Heart right ventricle (tissue), 16 donors: ENCODE measurements around the gene YKT6. TPM values are rescaled to one million over a fixed set of nuclear protein-coding genes. Genes with fewer than 3 reads are reported as not detected.

Experiments
- ATAC-seq, 8 donors: fragments of 200-7000 bp; cut with Tn5 transposase; one replicate each; pipeline ENCODE4 v1.9.1; 2020; ENCODE audit warnings: mild to moderate bottlenecking in 8 of 8, moderate library complexity in 8 of 8, moderate number of reproducible peaks in 1 of 8
- DNase-seq, 2 donors: peaks; one replicate each; pipeline ENCODE4 v3.0.0-alpha.2; 2020
- H3K27ac ChIP-seq, 10 donors: fragments of 200-600 bp; sonication (generic) in 2 of 10; one replicate each; pipeline versions ENCODE4 v1.5.0 to v1.8.0; 2020 to 2022; ENCODE audit warnings: mild to moderate bottlenecking in 3 of 10
- H3K27me3 ChIP-seq, 7 donors: fragments of 200-600 bp; one replicate each; pipeline ENCODE4 v1.8.0; 2021 to 2022; ENCODE audit warnings: mild to moderate bottlenecking in 2 of 7
- H3K36me3 ChIP-seq, 9 donors: fragments of 200-600 bp; sonication (generic) in 1 of 9; one replicate each; pipeline versions ENCODE4 v1.5.0 to v1.8.0; 2020 to 2022; ENCODE audit warnings: mild to moderate bottlenecking in 2 of 9
- H3K4me1 ChIP-seq, 9 donors: fragments of 200-600 bp; sonication (generic) in 1 of 9; one replicate each; pipeline versions ENCODE4 v1.5.0 to v1.8.0; 2020 to 2022; ENCODE audit warnings: mild to moderate bottlenecking in 4 of 9
- H3K4me3 ChIP-seq, 10 donors: fragments of 200-600 bp; sonication (generic) in 2 of 10; one replicate each; pipeline versions ENCODE4 v1.5.0 to v1.8.0; 2020 to 2022; ENCODE audit warnings: mild to moderate bottlenecking in 7 of 10, moderate library complexity in 2 of 10
- H3K9me3 ChIP-seq, 11 donors: fragments of 200-600 bp in 10 of 11; sonication (generic) in 2 of 11; one replicate each; pipeline versions ENCODE4 v1.5.0 to v1.8.0; 2013 to 2022; ENCODE audit warnings: mild to moderate bottlenecking in 2 of 11, control low read depth in 1 of 11, moderate library complexity in 1 of 11
- WGBS, 2 donors: extraction: QIAGEN DNeasy Blood & Tissue Kit; methylation state at CpG; one replicate each; pipeline ENCODE4 v1.1.7; 2013; ENCODE audit warnings: inconsistent platforms in 1 of 2; 5-methylcytosine and 5-hydroxymethylcytosine counted together
- intact Hi-C, 10 donors: fragments of 100-400 bp; cut with DNase I; formaldehyde crosslinking; loops; one replicate each; pipeline versions ENCODE4 v1.11.1 to v1.14.2; 2022
- polyA plus RNA-seq, 2 donors: library from polyadenylated mRNA; stranded (reverse); fragments of 200-250 nt; gene quantifications; one replicate each; pipeline ENCODE4 v1.2.3, GENCODE V29; 2013
- total RNA-seq, 10 donors: library from RNA; stranded (reverse); fragmentation: NEBNext Ultra II Directional in 3 of 10; extraction: Animal tissue kit (Norgen Biotek cat#: 25700) in 3 of 10; gene quantifications; one replicate each; pipeline versions ENCODE4 v1.2.1 to v1.2.4, GENCODE V29; 2021 to 2023
- TF ChIP-seq, protein P1 (sequence below), 9 donors: fragments of 200-600 bp; sonication (generic) in 2 of 9; IDR thresholded peaks; one replicate each; pipeline versions ENCODE4 v1.5.0 to v1.8.0; 2021 to 2022; ENCODE audit warnings: antibody characterized with exemption in 9 of 9, mild to moderate bottlenecking in 5 of 9, moderate library complexity in 1 of 9
- donor health status: Arrhythmogenic right ventricular cardiomyopathy.
- donor health status: ischemic (EF 13 %, LVEDD 7.1; RV severe dilation, severe dysfunction).
- donor health status: healthy with polysubstance abuse.
- donor health status: DM: no; HTN: yes; CAD: no.
- donor health status: DM: no; HTN: no; CAD: no.
- donor health status: ischemic (EF 25% LVEDD 6.9; RV normal size, moderate dysfunction).
- donor health status: ischemic (EF 25% LVEDD 5.7; RV mildly dilated, moderate dysfunction).
- donor health status: healthy.
- donor health status: DM: yes; HTN: yes; CAD: no.
- donor health status: Ischemic cardiomyopathy.
- donor health status: ischemic (EF 35%, LVEDD 5.7; RV mildly dilated, moderate dysfunction).
- donor health status: nonischemic (EF 11% LVEDD 7.7; RV severe dilation, severe dysfunction).
- donor health status: DM: yes; HTN: yes; CAD: no.
- donor health status: PGD.
- donor health status: ischemic (EF 29% LVEDD 5.4; RV normal size, mild dysfunction).
- donor health status: nonischemic (EF 23%, LVEDD 6.1; RV moderate dilation, normal function).

The YKT6 gene
- total and polyA plus RNA-seq, 12 donors = 27.7 to 79.6 (median 47.7) TPM

DNA sequence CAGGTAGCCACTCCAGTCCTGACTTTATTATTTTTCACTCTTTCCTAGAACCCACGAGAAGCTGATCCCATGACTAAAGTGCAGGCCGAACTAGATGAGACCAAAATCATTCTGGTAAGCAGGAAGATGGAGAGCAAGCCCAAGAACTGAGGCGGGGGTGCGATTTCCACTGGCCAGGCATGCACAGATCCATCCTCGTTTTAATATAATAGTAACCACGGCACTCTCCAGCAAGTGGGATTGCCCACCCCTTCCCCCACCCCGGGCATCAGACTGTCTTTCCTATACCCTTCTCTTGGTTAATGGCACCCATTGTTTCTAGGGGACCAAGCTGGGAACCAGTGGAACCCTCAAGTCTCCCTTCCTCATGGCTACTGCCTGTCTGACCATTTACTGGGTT, 7.3 kb downstream of the YKT6 start:
- Histone ChIP-seq H3K4me3 (no peak overlapping the region), H3K27ac (no peak overlapping the region), H3K9me3 (no peaks in the 10 kb centered on the region), H3K4me1 (peaks cover 0 to 12% (median 0%) of the 10 kb centered on the region in 9 donors), H3K36me3 (peaks cover 0 to 97% (median 73%) of the 10 kb centered on the region in 9 donors), H3K27me3 (no peaks in the 10 kb centered on the region)
- WGBS, 2 donors = 94 to 96% methylated on average over 7 of the region's 7 CpGs
- intact Hi-C loops = no loop called here
- ATAC-seq = no peak
- no peak for DNase-seq
- TF ChIP-seq, protein P1, sequence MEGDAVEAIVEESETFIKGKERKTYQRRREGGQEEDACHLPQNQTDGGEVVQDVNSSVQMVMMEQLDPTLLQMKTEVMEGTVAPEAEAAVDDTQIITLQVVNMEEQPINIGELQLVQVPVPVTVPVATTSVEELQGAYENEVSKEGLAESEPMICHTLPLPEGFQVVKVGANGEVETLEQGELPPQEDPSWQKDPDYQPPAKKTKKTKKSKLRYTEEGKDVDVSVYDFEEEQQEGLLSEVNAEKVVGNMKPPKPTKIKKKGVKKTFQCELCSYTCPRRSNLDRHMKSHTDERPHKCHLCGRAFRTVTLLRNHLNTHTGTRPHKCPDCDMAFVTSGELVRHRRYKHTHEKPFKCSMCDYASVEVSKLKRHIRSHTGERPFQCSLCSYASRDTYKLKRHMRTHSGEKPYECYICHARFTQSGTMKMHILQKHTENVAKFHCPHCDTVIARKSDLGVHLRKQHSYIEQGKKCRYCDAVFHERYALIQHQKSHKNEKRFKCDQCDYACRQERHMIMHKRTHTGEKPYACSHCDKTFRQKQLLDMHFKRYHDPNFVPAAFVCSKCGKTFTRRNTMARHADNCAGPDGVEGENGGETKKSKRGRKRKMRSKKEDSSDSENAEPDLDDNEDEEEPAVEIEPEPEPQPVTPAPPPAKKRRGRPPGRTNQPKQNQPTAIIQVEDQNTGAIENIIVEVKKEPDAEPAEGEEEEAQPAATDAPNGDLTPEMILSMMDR (IDR thresholded peaks at IDR 0.05) = no peak

DNA sequence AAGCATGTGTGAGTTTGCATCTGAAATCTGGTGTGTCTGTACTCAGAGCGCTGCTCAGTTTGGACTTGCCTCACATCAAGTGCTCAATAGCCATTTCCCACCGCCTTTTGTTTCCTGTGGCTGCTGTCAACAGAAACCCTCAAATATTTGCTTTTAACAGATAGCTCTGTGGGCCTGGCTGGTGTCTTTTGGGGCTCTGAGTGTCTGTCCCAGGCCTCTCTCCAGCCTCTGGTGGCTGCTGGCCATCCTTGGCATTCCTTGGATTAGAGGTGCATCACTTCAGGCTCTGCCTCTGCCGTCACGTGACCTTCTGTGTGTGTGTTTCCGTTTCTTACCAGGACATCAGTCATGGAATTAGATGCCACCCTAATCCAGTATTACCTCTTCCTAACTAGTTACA, 9.3 kb downstream of the YKT6 start:
- ATAC-seq = no peak
- no peaks in the 10 kb centered on the region for H3K9me3 ChIP-seq
- DNase-seq = no peak
- peaks cover 0 to 5% (median 0%) of the 10 kb centered on the region in 9 donors for H3K4me1 ChIP-seq
- peaks cover 0 to 94% (median 66%) of the 10 kb centered on the region in 9 donors for H3K36me3 ChIP-seq
- 87% methylated on average over 5 of the region's 5 CpGs for WGBS, 2 donors
- TF ChIP-seq, protein P1 (IDR thresholded peaks at IDR 0.05) = no peak
- intact Hi-C loops = no loop called here
- H3K27ac ChIP-seq = no peak overlapping the region
- H3K4me3 ChIP-seq = no peak overlapping the region
- no peaks in the 10 kb centered on the region for H3K27me3 ChIP-seq

- no peak for DNase-seq
Measured at GRCh38 chr7:44211126-44211675, 10.4 kb downstream of the YKT6 start.

DNA sequence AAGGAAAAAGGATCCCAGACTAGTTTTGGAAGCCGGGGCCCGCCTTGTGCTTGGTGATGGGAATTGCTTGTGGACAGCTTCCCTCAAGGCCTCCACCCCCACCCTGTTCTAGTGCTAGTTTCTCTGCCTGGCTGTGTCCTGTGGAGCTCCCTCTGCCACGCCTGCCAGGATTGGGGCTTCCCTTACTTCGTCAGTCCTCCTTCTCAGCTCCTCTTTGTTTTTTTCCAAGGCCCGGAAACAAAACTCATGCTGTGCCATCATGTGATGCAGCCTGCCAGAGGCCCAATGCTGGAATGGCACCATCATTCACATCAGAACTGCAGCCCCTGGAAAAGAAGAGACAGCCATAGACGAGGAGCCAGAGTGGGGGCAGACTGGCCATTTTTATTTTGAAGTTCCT, 11.2 kb downstream of the YKT6 start:
- intact Hi-C loops = no loop called here
- DNase-seq (no peak), ATAC-seq (no peak)
- H3K27ac ChIP-seq = no peak overlapping the region
- H3K4me1 ChIP-seq = peaks cover 0 to 5% (median 0%) of the 10 kb centered on the region in 9 donors
- H3K9me3 ChIP-seq = no peaks in the 10 kb centered on the region
- no peak overlapping the region for H3K4me3 ChIP-seq
- 83% methylated on average over 6 of the region's 6 CpGs for WGBS, 2 donors
- peaks cover 0 to 75% (median 49%) of the 10 kb centered on the region in 9 donors for H3K36me3 ChIP-seq
- TF ChIP-seq, protein P1 (IDR thresholded peaks at IDR 0.05) = no peak
- H3K27me3 ChIP-seq = no peaks in the 10 kb centered on the region

More at GRCh38 chr7:44211126-44211675, 10.4 kb downstream of the YKT6 start:
- WGBS, 2 donors = 90 to 92% methylated on average over 10 of the region's 10 CpGs
- no peak for ATAC-seq
- Histone ChIP-seq H3K4me1 (peaks cover 0 to 5% (median 0%) of the 10 kb centered on the region in 9 donors), H3K36me3 (peaks cover 0 to 83% (median 56%) of the 10 kb centered on the region in 9 donors), H3K27me3 (no peaks in the 10 kb centered on the region), H3K4me3 (no peak overlapping the region), H3K9me3 (no peaks in the 10 kb centered on the region), H3K27ac (no peak overlapping the region)
- TF ChIP-seq, protein P1 (IDR thresholded peaks at IDR 0.05) = no peak
- intact Hi-C loops = no loop called here
